ENCODE measurements around the gene CDC16. TPM values are rescaled to one million over a fixed set of nuclear protein-coding genes. Genes with fewer than 3 reads are reported as not detected.

The CDC16 gene
- total and polyA plus RNA-seq, 9 of the 15 experiments (the other 6 are each of a cell fraction or from before 2014, with no cell fraction given): 23.2 to 102 (median 51.6) TPM

GRCh38 chr13:114226699-114227323 lies 7.9 kb upstream of the CDC16 start (continued):
- TF ChIP-seq ZZZ3 (IDR thresholded peaks at IDR 0.05) (no peak), GMEB1 (CRISPR knock-in tag; IDR thresholded peaks at IDR 0.05) (no peak), NELFE (IDR thresholded peaks at IDR 0.05; ENCODE audit: insufficient read depth, insufficient read length) (no peak), ZNF511 (CRISPR knock-in tag; IDR thresholded peaks at IDR 0.05) (0 out of 2 replicates have a peak, but pooled peaks have one; percentile 46), ZNF324 (CRISPR knock-in tag; IDR thresholded peaks at IDR 0.05) (no peak), EGR1 (conservative IDR thresholded peaks at IDR 0.05) (peak; percentile 51), SMAD4 (CRISPR knock-in tag; conservative IDR thresholded peaks at IDR 0.05) (no peak; the same call in 1 of the 2 replicates), ZNF586 (CRISPR knock-in tag; conservative IDR thresholded peaks at IDR 0.05) (no peak), PYGO2 (tag; IDR thresholded peaks at IDR 0.05) (no peak), MAFF (IDR thresholded peaks at IDR 0.05; ENCODE audit: low read length) (no peak), BACH1 (tag; IDR thresholded peaks at IDR 0.05) (no peak), DPF2 (IDR thresholded peaks at IDR 0.05) (peak; percentile 33; the same call in 1 of the 2 replicates), MAFK (IDR thresholded peaks at IDR 0.05; ENCODE audit: low read length) (no peak), CTBP1 (IDR thresholded peaks at IDR 0.05; ENCODE audit: borderline replicate concordance) (peak; percentile 83; the same call in 1 of the 2 replicates), SP1 (CRISPR knock-in tag; IDR thresholded peaks at IDR 0.05) (peak; percentile 49; the same call in 1 of the 2 replicates), POLR2B (IDR thresholded peaks at IDR 0.05; ENCODE audit: low read depth, partially characterized antibody) (no peak), CEBPB (tag; IDR thresholded peaks at IDR 0.05) (no peak)
